ENCODE data around the gene NLE1.
"Not testable (repeated sequence)": the region's sequence is repeated elsewhere in the genome, so short reads cannot be mapped to it uniquely, and the experiment has no call there.

NLE1 gene

GRCh38 chr17:35116845-35117244, 25.3 kb downstream of the NLE1 start:
- Histone ChIP-seq H3K4me3 (ENCODE audit: low read depth, low read length) (no peak overlapping the region), H3K36me3 (replicated peaks) (no peaks in the 10 kb centered on the region), H3K27ac (no peak overlapping the region), H3K27me3 (replicated peaks) (no peaks in the 10 kb centered on the region)
- TF ChIP-seq CTCF (IDR thresholded peaks at IDR 0.05; ENCODE audit: low read depth, low read length, missing control alignments), result no peak
- in situ Hi-C loops (cut with HindIII; ENCODE audit: low pct_ligation_motif_present, low sequenced_read_pairs), result no loop called here
- DNase-seq, result no peak

GRCh38 chr17:35110791-35111190, 31.3 kb downstream of the NLE1 start:
- H3K4me3 ChIP-seq (ENCODE audit: low read depth, low read length); H3K27me3 ChIP-seq (replicated peaks); H3K27ac ChIP-seq; in situ Hi-C loops (cut with HindIII; ENCODE audit: low pct_ligation_motif_present, low sequenced_read_pairs); H3K36me3 ChIP-seq (replicated peaks); DNase-seq: not testable (repeated sequence)

GRCh38 chr17:35104844-35105450, 37.2 kb downstream of the NLE1 start:
- no peak for TF ChIP-seq CTCF (IDR thresholded peaks at IDR 0.05; ENCODE audit: low read depth, low read length, missing control alignments)

GRCh38 chr17:35103271-35103670, 38.8 kb downstream of the NLE1 start:
- DNase-seq, result no peak
- H3K36me3 ChIP-seq (replicated peaks), result peaks cover 20% of the 10 kb centered on the region
- H3K27ac ChIP-seq, result no peak overlapping the region
- in situ Hi-C loops (cut with HindIII; ENCODE audit: low pct_ligation_motif_present, low sequenced_read_pairs), result no loop called here
- no peaks in the 10 kb centered on the region for H3K27me3 ChIP-seq (replicated peaks)
- no peak overlapping the region for H3K4me3 ChIP-seq (ENCODE audit: low read depth, low read length)
- no peak for TF ChIP-seq CTCF (IDR thresholded peaks at IDR 0.05; ENCODE audit: low read depth, low read length, missing control alignments)

More at GRCh38 chr17:35104844-35105450, 37.2 kb downstream of the NLE1 start:
- DNase-seq, result no peak
- no peak overlapping the region for H3K27ac ChIP-seq
- H3K4me3 ChIP-seq (ENCODE audit: low read depth, low read length), result no peak overlapping the region
- no peaks in the 10 kb centered on the region for H3K27me3 ChIP-seq (replicated peaks)
- H3K36me3 ChIP-seq (replicated peaks), result peaks cover 20% of the 10 kb centered on the region
- in situ Hi-C loops (cut with HindIII; ENCODE audit: low pct_ligation_motif_present, low sequenced_read_pairs), result no loop called here

- peaks cover 20% of the 10 kb centered on the region for H3K36me3 ChIP-seq (replicated peaks)
- no peak overlapping the region for H3K27ac ChIP-seq
- no peak overlapping the region for H3K4me3 ChIP-seq (ENCODE audit: low read depth, low read length)
- TF ChIP-seq CTCF (IDR thresholded peaks at IDR 0.05; ENCODE audit: low read depth, low read length, missing control alignments), result no peak
- H3K27me3 ChIP-seq (replicated peaks), result no peaks in the 10 kb centered on the region
- in situ Hi-C loops (cut with HindIII; ENCODE audit: low pct_ligation_motif_present, low sequenced_read_pairs), result no loop called here
- no peak for DNase-seq
These were observed 40.4 kb downstream of the NLE1 start for GRCh38 chr17:35101725-35102124.

GRCh38 chr17:35101036-35101435, 41.1 kb downstream of the NLE1 start:
- H3K36me3 ChIP-seq (replicated peaks), result peaks cover 15% of the 10 kb centered on the region
- DNase-seq, result no peak
- H3K27me3 ChIP-seq (replicated peaks), result no peaks in the 10 kb centered on the region
- no peak overlapping the region for H3K27ac ChIP-seq
- no peak overlapping the region for H3K4me3 ChIP-seq (ENCODE audit: low read depth, low read length)
- in situ Hi-C loops (cut with HindIII; ENCODE audit: low pct_ligation_motif_present, low sequenced_read_pairs), result no loop called here
- TF ChIP-seq CTCF (IDR thresholded peaks at IDR 0.05; ENCODE audit: low read depth, low read length, missing control alignments), result no peak

Measured in brain microvascular endothelial cell (primary cell).